H9 (cell line): Measurements from ENCODE around the gene TAF3. TPM values are rescaled to one million over a fixed set of nuclear protein-coding genes. Genes with fewer than 3 reads are reported as not detected.

Source experiments
- DNase-seq: peaks from one replicate; pipeline ENCODE4 v3.0.0-alpha.2; 2017
- H2AFZ ChIP-seq: one replicate; pipeline ENCODE4 v1.6.1; 2013; ENCODE audit warnings: mild to moderate bottlenecking, low read length, control low read depth, moderate library complexity
- H2AK5ac ChIP-seq: 2 replicates; pipeline ENCODE4 v1.6.1; 2013; ENCODE audit warnings: low read length, control low read depth, mixed read lengths; ENCODE audit not compliant: insufficient read length
- H2BK120ac ChIP-seq: one replicate; pipeline ENCODE4 v1.6.1; 2013; ENCODE audit warnings: low read depth, mild to moderate bottlenecking, low read length, control low read depth, inconsistent platforms; ENCODE audit not compliant: poor library complexity, severe bottlenecking
- H2BK12ac ChIP-seq: 2 replicates; pipeline ENCODE4 v1.6.1; 2013; ENCODE audit warnings: low read length, control low read depth, mixed read lengths, low read depth; ENCODE audit not compliant: insufficient read length
- H2BK15ac ChIP-seq: 2 replicates; pipeline ENCODE4 v1.6.1; 2013; ENCODE audit warnings: low read depth, low read length, control low read depth
- H2BK20ac ChIP-seq: one replicate; pipeline ENCODE4 v1.6.1; 2013; ENCODE audit warnings: low read depth, mild to moderate bottlenecking, low read length, control low read depth, inconsistent platforms; ENCODE audit not compliant: poor library complexity, severe bottlenecking
- H2BK5ac ChIP-seq: 2 replicates; pipeline ENCODE4 v1.6.1; 2013; ENCODE audit warnings: low read length, control low read depth, mixed read lengths; ENCODE audit not compliant: insufficient read length
- H3K14ac ChIP-seq: 2 replicates; pipeline ENCODE4 v1.6.1; 2013; ENCODE audit warnings: low read length, control low read depth; ENCODE audit not compliant: insufficient read depth
- H3K18ac ChIP-seq: 2 replicates; pipeline ENCODE4 v1.6.1; 2013; ENCODE audit warnings: low read depth, mild to moderate bottlenecking, mixed read lengths, low read length, control low read depth; ENCODE audit not compliant: insufficient read length
- H3K23ac ChIP-seq: 2 replicates; pipeline ENCODE4 v1.6.1; 2013; ENCODE audit warnings: low read length, control low read depth, mixed read lengths, low read depth; ENCODE audit not compliant: insufficient read length
- H3K23me2 ChIP-seq: 2 replicates; pipeline ENCODE4 v1.6.1; 2013; ENCODE audit warnings: low read depth, mild to moderate bottlenecking, mixed read lengths, low read length, control low read depth; ENCODE audit not compliant: insufficient read length, poor library complexity, severe bottlenecking
- H3K27ac ChIP-seq: 2 replicates; pipeline ENCODE4 v1.5.1; 2013; ENCODE audit warnings: low read length, control low read depth, mixed read lengths, low read depth; ENCODE audit not compliant: insufficient read length
- H3K27me3 ChIP-seq: 2 replicates; pipeline ENCODE4 v1.6.1; 2013; ENCODE audit warnings: low read length, control low read depth, inconsistent platforms; ENCODE audit not compliant: insufficient read depth
- H3K4ac ChIP-seq: 2 replicates; pipeline ENCODE4 v1.6.1; 2013; ENCODE audit warnings: low read depth, mild to moderate bottlenecking, control low read depth, inconsistent platforms, low read length, moderate library complexity
- H3K4me1 ChIP-seq: 2 replicates; pipeline ENCODE4 v1.6.1; 2013; ENCODE audit warnings: low read length, control low read depth, inconsistent platforms; ENCODE audit not compliant: insufficient read depth
- H3K4me2 ChIP-seq: 2 replicates; pipeline ENCODE4 v1.6.1; 2013; ENCODE audit warnings: low read length, control low read depth, mixed read lengths; ENCODE audit not compliant: insufficient read length, insufficient read depth
- H3K56ac ChIP-seq: 2 replicates; pipeline ENCODE4 v1.6.1; 2013; ENCODE audit warnings: low read depth, mild to moderate bottlenecking, mixed read lengths, low read length, control low read depth; ENCODE audit not compliant: insufficient read length
- H3K79me1 ChIP-seq: 2 replicates; pipeline ENCODE4 v1.6.1; 2013; ENCODE audit warnings: low read depth, mild to moderate bottlenecking, moderate library complexity, low read length, control low read depth, inconsistent platforms; ENCODE audit not compliant: insufficient read depth, poor library complexity, severe bottlenecking
- H3K79me2 ChIP-seq: 2 replicates; pipeline ENCODE4 v1.6.1; 2013; ENCODE audit warnings: low read length, control low read depth, inconsistent platforms; ENCODE audit not compliant: insufficient read depth
- H3K9ac ChIP-seq: 2 replicates; pipeline ENCODE4 v1.6.1; 2013; ENCODE audit warnings: low read length, control low read depth, mixed read lengths; ENCODE audit not compliant: insufficient read length; ENCODE audit errors: extremely low read depth
- H3K9me3 ChIP-seq: one replicate; pipeline ENCODE4 v1.6.1; 2013; ENCODE audit warnings: low read depth, low read length, inconsistent platforms; ENCODE audit not compliant: control insufficient read depth
- H3T11ph ChIP-seq: one replicate; pipeline ENCODE4 v1.6.1; 2013; ENCODE audit warnings: mild to moderate bottlenecking, low read length, control low read depth, inconsistent platforms
- H4K20me1 ChIP-seq: one replicate; pipeline ENCODE4 v1.6.1; 2013; ENCODE audit not compliant: control insufficient read depth, insufficient read length, insufficient read depth
- H4K5ac ChIP-seq: 2 replicates; pipeline ENCODE4 v1.6.1; 2013; ENCODE audit warnings: low read depth, mild to moderate bottlenecking, mixed read lengths, low read length, control low read depth; ENCODE audit not compliant: insufficient read length
- H4K8ac ChIP-seq: replicated peaks from 2 replicates; pipeline ENCODE4 v1.6.1; 2013; ENCODE audit warnings: low read length, control low read depth, mixed read lengths, low read depth; ENCODE audit not compliant: insufficient read length
- H4K91ac ChIP-seq: 2 replicates; pipeline ENCODE4 v1.6.1; 2013; ENCODE audit warnings: low read depth, mild to moderate bottlenecking, moderate library complexity, mixed read lengths, low read length, control low read depth; ENCODE audit not compliant: insufficient read length
- H3K27ac Mint-ChIP-seq, 3 experiments: 2 replicates in 2 of 3; 3 replicates in 1 of 3; pipeline ENCODE4 v1.8.0; 2020 to 2021; ENCODE audit warnings: mixed read lengths in 3 of 3, mild to moderate bottlenecking in 1 of 3, moderate library complexity in 1 of 3
- H3K27me3 Mint-ChIP-seq: 2 replicates; pipeline ENCODE4 v1.8.0; 2021; ENCODE audit warnings: low read depth, mild to moderate bottlenecking, moderate library complexity, mixed read lengths
- H3K36me3 Mint-ChIP-seq, 3 experiments: 2 replicates in 2 of 3; 3 replicates in 1 of 3; pipeline ENCODE4 v1.8.0; 2020 to 2021; ENCODE audit warnings: low read depth in 3 of 3, mixed read lengths in 3 of 3; ENCODE audit not compliant: insufficient read depth in 1 of 3
- H3K4me1 Mint-ChIP-seq, 2 experiments: 2 replicates each; pipeline ENCODE4 v1.8.0; 2020; ENCODE audit warnings: mixed read lengths in 2 of 2
- H3K4me3 Mint-ChIP-seq, 2 experiments: 2 replicates in 1 of 2; 3 replicates in 1 of 2; pipeline ENCODE4 v1.8.0; 2020 to 2021; ENCODE audit warnings: mild to moderate bottlenecking in 2 of 2, mixed read lengths in 2 of 2, moderate library complexity in 1 of 2
- H3K9me3 Mint-ChIP-seq, 2 experiments: 2 replicates in 1 of 2; 3 replicates in 1 of 2; pipeline ENCODE4 v1.8.0; 2020; ENCODE audit warnings: mild to moderate bottlenecking in 2 of 2, mixed read lengths in 2 of 2, moderate library complexity in 1 of 2
- WGBS: extraction: QIAGEN DNeasy Blood & Tissue Kit; methylation state at CpG from one replicate; pipeline ENCODE4 v1.1.7; 2013; ENCODE audit warnings: missing lambda C conversion rate, low lambda C conversion rate, mixed read lengths; ENCODE audit not compliant: insufficient read length; ENCODE audit errors: extremely low coverage; 5-methylcytosine and 5-hydroxymethylcytosine counted together
- total RNA-seq: library from RNA; stranded (reverse); gene quantifications from 2 replicates; pipeline ENCODE4 v1.2.1, GENCODE V29; 2021
- TF ChIP-seq, protein P1 (sequence below): fragments of 200-600 bp; sonication (generic); conservative IDR thresholded peaks from 3 replicates; pipeline ENCODE4 v1.8.0; 2021; ENCODE audit warnings: antibody characterized with exemption, mild to moderate bottlenecking

Gene TAF3
- total RNA-seq, 1 experiment from 2014 or later = 10.2 TPM

GRCh38 chr10:7967035-7967434 lies 148.7 kb downstream of the TAF3 start:
- Histone ChIP-seq H4K5ac (no peak overlapping the region), H3K79me2 (no peaks in the 10 kb centered on the region)

More at GRCh38 chr10:7967035-7967434, 148.7 kb downstream of the TAF3 start:
- Histone ChIP-seq H2BK20ac (no peak overlapping the region), H2BK15ac (no peak overlapping the region), H3K14ac (no peak overlapping the region), H3K23me2 (no peaks in the 10 kb centered on the region), H3K56ac (no peak overlapping the region), H2AK5ac (no peak overlapping the region), H3K4me1 (no peaks in the 10 kb centered on the region), H3K18ac (no peak overlapping the region), H4K8ac (no peak overlapping the region), H4K20me1 (no peaks in the 10 kb centered on the region), H3K27me3 (no peaks in the 10 kb centered on the region), H3K79me1 (no peaks in the 10 kb centered on the region), H2BK120ac (no peak overlapping the region), H2BK12ac (no peak overlapping the region), H3T11ph (no peak overlapping the region), H3K4ac (no peak overlapping the region), H2BK5ac (no peak overlapping the region), H3K9me3 (no peaks in the 10 kb centered on the region), H3K23ac (no peak overlapping the region), H4K91ac (no peak overlapping the region), H3K9ac (no peak overlapping the region), H3K4me2 (no peak overlapping the region), H3K27ac (no peak overlapping the region), H2AFZ (no peak overlapping the region)
- Mint-ChIP-seq H3K4me3 (no peak overlapping the region), H3K36me3 (peaks cover 6 to 16% (median 13%) of the 10 kb centered on the region in 3 experiments; a peak in 6 of 7 replicates), H3K9me3 (no peaks in the 10 kb centered on the region), H3K27me3 (no peaks in the 10 kb centered on the region), H3K4me1 (0 out of 4 replicates have a peak, but pooled peaks cover 0 to 2% of the 10 kb centered on the region in 2 experiments), H3K27ac (no peak overlapping the region)
- WGBS = no CpG with 5 or more reads among the region's 2 CpGs
- DNase-seq = no peak
- TF ChIP-seq, protein P1, sequence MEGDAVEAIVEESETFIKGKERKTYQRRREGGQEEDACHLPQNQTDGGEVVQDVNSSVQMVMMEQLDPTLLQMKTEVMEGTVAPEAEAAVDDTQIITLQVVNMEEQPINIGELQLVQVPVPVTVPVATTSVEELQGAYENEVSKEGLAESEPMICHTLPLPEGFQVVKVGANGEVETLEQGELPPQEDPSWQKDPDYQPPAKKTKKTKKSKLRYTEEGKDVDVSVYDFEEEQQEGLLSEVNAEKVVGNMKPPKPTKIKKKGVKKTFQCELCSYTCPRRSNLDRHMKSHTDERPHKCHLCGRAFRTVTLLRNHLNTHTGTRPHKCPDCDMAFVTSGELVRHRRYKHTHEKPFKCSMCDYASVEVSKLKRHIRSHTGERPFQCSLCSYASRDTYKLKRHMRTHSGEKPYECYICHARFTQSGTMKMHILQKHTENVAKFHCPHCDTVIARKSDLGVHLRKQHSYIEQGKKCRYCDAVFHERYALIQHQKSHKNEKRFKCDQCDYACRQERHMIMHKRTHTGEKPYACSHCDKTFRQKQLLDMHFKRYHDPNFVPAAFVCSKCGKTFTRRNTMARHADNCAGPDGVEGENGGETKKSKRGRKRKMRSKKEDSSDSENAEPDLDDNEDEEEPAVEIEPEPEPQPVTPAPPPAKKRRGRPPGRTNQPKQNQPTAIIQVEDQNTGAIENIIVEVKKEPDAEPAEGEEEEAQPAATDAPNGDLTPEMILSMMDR = no peak
